GM12891 (cell line): ENCODE results near the gene TANGO6.

Experiments used
- POLR2A ChIP-seq: IDR thresholded peaks from 2 replicates; pipeline ENCODE4 v1.6.1; 2011; ENCODE audit warnings: low read depth, low read length, control low read depth
- POLR2AphosphoS5 ChIP-seq: IDR thresholded peaks from 2 replicates; pipeline ENCODE4 v1.6.1; 2011; ENCODE audit warnings: low read depth, low read length, control low read depth

DNA sequence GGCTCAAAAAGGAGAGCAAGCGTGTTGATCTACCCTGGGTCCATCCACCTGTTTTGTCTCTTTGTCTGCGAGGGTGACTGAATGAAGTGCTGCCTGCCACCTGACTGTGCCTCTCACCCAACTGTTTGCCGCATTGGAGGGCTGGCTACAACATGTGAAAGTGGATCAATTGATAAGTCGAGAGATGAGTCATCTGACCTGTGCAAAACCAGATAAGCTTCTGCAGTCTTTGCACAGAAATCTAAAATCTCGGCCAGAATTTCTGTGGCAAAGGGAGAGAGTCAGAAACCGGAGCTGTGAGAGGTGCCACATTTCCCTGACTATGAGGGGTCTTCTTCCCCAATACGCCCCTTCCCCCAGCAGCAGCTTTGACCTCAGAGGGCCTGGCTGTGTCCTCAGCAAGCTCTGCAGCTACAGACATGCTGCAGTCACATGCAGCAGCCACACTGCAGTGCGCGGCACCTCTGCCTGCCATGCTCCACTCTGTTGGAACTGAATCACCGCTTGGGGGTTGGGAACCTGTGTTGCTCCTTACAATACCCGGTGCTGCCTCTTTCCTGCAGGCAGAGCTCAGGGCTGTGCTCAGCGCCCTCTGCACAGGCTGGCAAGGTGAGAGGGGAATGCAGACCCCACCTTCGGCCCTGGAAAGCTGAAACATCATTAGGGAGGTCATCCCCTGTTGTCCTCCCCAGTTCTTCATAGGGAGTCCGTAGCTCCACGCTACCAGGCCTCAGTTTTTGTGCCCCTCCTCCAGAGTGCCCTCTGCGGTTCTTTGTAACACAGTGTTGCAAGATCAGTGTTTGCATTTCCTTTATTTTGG, 246.0 kb downstream of the TANGO6 start:
- TF ChIP-seq POLR2A (no peak), POLR2AphosphoS5 (no peak)
